Astrocyte of the cerebellum (primary cell): Measurements from ENCODE around the gene KBTBD13.
"Not testable (repeated sequence)": the region's sequence is repeated elsewhere in the genome, so short reads cannot be mapped to it uniquely, and the experiment has no call there.

ENCODE experiments used
- DNase-seq: peaks from one replicate; pipeline ENCODE4 v3.0.0-alpha.2; 2011; ENCODE audit warnings: low read depth
- H3K4me3 ChIP-seq: 2 replicates; pipeline ENCODE4 v1.5.1; 2011; ENCODE audit warnings: mild to moderate bottlenecking, low read depth, low read length, moderate library complexity
- in situ Hi-C: cut with HindIII; loops from 2 replicates; pipeline ENCODE4 v1.10.0; 2017; ENCODE audit warnings: low sequenced_read_pairs
- TF ChIP-seq, protein P1 (sequence below): IDR thresholded peaks from 2 replicates; pipeline ENCODE4 v1.5.1; 2012; ENCODE audit warnings: low read length, low read depth, moderate library complexity, mild to moderate bottlenecking; ENCODE audit errors: missing control alignments

The KBTBD13 gene

DNA sequence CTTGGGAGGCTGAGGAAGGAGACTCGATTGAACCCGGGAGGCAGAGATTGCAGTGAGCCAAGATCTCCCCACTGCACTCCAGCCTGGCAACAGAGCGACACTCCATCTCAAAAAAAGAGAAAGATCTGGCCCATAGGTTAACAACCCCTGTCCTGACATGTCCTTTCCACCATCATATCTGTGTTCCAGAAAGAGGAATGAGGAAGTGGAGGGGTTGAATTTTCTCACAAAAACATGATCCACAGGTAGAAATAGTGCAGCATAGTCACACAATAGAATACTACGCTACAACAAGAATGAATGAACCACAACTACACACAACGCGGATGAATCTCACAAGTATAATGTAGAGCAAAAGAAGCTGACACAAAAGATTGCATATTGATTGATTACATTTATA lies 36.1 kb upstream of the KBTBD13 start:
- TF ChIP-seq, protein P1, sequence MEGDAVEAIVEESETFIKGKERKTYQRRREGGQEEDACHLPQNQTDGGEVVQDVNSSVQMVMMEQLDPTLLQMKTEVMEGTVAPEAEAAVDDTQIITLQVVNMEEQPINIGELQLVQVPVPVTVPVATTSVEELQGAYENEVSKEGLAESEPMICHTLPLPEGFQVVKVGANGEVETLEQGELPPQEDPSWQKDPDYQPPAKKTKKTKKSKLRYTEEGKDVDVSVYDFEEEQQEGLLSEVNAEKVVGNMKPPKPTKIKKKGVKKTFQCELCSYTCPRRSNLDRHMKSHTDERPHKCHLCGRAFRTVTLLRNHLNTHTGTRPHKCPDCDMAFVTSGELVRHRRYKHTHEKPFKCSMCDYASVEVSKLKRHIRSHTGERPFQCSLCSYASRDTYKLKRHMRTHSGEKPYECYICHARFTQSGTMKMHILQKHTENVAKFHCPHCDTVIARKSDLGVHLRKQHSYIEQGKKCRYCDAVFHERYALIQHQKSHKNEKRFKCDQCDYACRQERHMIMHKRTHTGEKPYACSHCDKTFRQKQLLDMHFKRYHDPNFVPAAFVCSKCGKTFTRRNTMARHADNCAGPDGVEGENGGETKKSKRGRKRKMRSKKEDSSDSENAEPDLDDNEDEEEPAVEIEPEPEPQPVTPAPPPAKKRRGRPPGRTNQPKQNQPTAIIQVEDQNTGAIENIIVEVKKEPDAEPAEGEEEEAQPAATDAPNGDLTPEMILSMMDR, result no peak
- in situ Hi-C loops, result no loop called here

DNA sequence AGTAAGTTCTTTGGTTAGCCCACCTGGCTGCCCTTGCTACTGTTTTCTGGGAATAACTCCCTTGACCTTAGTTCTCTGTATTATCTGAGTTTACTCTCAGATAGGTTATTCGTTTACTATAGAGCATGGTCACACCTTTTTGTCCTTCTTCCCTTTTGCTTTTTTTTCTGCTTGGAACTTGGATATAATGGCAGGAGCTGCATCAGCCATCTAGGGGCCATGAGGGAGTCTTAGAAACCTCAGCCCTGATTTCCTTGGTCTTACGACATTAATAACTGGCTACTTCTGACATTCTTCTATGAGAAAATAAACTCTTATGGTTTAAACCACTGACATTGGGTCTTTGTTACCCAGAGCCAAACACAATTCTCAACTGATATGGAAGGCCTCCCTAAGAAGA lies 34.8 kb upstream of the KBTBD13 start:
- in situ Hi-C loops, result no loop called here
- TF ChIP-seq, protein P1, result no peak
- H3K4me3 ChIP-seq, result no peak overlapping the region
- no peak for DNase-seq

More for the DNA sequence above, 36.1 kb upstream of the KBTBD13 start:
- no peak for DNase-seq
- H3K4me3 ChIP-seq, result no peak overlapping the region

DNA sequence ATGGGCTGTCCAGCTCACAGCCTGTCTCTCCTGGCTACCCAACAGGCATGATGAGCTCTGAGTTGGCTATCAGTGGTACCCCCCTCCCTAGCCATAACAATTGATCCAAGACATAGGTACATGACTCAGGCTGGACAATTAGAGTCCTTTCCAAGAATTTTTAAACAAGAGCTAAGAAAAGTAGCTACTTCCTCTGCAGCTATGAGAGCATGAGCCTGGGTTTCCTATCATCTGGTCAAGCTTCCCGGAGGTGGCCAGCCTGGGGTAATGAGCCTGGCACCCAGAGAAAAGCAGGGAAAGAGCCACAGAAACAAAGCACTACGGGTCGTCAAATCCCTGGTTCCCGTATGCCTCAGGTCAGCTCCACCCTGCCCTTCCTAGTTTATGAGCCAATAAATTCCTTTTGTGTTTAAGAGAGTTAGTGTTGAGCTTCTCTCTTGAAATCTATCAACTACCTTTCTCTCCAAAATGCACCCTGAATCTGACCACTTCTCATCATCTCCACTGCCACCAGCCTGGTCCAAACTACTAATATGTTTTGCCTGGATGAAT lies 33.7 kb upstream of the KBTBD13 start:
- in situ Hi-C loops, result no loop called here
- TF ChIP-seq, protein P1, result no peak
- DNase-seq, result no peak
- no peak overlapping the region for H3K4me3 ChIP-seq

DNA sequence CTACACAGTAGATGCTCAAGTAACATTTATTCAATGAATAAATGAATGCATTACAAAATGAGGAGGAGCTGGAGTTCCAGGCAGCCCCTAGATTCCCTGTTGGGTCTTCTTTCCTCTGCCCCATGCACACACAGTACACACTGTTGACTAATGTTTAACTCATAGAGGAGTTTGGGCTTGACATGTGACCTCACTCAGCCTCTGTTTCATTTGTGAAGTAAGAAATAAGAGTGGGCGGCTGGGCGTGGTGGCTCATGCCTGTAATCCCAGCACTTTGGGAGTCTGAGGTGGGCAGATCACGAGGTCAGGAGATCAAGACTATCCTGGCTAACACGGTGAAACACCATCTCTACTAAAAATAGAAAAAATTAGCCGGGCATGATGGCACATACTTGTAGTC lies 32.3 kb upstream of the KBTBD13 start:
- H3K4me3 ChIP-seq, in situ Hi-C loops, DNase-seq: not testable (repeated sequence)

DNA sequence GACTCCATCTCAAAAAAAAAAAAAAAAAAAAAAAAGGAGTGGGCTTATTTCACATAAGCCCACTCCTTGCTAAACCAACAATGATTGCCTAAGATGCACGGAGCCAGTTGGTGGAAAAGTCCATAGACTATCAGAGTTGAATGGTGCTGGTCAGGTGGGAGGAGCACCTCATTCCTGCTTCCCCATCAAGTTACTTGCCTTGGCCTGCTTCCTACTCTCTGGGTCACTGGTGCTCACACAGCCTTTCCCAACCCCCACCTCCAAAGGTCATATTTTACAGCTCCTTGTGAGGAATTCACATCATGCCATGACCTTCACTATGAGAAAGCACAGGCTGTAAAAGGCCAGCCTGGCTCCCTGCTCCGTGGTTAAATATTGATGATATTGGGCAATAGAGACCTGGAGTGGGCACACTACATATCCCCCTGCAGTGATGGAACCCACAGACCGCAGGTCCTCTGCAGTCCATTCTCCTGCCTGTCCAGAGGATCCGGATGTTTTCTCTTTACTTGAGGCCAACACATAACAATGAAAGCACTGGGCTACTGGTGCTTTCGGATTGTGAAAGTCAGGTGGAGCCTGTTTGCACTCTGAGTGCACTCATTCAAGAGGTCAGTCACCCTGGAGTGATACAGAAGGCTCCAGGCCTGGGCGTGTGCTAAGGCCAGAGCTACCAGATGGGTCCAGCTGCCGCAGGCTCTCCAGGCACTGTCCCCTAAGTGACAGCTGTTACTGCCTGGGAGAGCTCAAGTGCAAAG lies 31.6 kb upstream of the KBTBD13 start, which contains the start of gene SLC51B:
TSS of gene SLC51B (plus strand) at position 664 of the 758 bp plus-strand sequence. CDS start 4,618 bp downstream, outside the sequence.
- TF ChIP-seq, protein P1, result no peak
- in situ Hi-C loops, result no loop called here
- H3K4me3 ChIP-seq, result no peak within 1 kb of the TSS
- no peak for DNase-seq

DNA sequence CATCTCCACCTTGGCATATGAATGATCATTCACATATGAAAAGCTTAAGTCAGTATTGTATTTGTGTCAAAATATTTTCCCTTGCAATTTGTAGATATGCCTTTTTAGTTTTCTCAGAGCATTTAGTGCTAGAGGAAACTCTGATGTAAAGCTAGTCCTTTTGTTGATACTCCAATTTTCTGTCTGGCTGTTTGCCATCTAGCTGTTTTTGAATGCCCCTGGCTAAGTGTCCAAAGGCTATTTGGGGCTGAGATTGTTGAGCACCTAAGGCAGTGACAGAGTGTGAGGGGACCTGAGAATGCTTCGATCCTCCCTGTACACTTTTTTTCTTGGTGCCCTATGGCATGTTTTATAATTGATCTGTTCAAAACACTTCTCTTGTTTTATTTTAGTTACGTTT lies 28.3 kb upstream of the KBTBD13 start:
- TF ChIP-seq, protein P1, result no peak
- no peak overlapping the region for H3K4me3 ChIP-seq
- DNase-seq, result no peak
- in situ Hi-C loops, result no loop called here

DNA sequence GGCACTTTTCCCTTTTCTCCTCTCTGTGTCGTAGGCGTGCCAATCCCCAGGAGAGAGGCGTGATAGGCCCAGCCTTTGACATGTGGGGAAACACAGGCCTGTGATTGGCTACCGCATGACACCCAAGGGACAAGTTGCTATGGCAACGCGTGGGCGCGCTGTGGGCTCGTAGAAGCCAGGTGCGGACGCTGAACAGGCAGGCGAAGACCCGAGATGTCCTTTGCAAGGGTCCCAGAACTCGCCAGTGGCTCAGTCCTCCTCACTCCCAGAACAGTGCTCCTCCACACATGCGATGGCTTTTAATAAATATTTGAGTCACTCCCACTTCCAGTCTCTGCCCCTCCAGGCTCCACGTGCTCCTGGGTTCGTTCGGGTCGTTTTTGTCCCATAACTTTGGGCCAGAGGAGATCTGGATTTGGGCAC lies 27.1 kb upstream of the KBTBD13 start:
- peak overlapping the region; percentile 38 for H3K4me3 ChIP-seq
- DNase-seq, result peak; percentile 75
- in situ Hi-C loops, result no loop called here
- TF ChIP-seq, protein P1, result no peak
